Panc1 (cell line): Measurements from ENCODE around the gene CCNI. TPM values are rescaled to one million over a fixed set of nuclear protein-coding genes. Genes with fewer than 3 reads are reported as not detected.

Source experiments
- ATAC-seq: fragments of 200-7000 bp; cut with Tn5 transposase; 2 replicates; pipeline ENCODE4 v1.9.1; 2020; ENCODE audit warnings: mild to moderate bottlenecking, moderate library complexity
- BruUV-seq: library from RNA; stranded (reverse); fragments of 400-500 nt; replicated peaks from 2 replicates; lab custom pipeline; 2021; lab: Mats Ljungman, UMichigan
- CTCF ChIA-PET: fragments of 300-600 bp; sonication (Branson Sonifier 250); formaldehyde crosslinking; loops from one replicate; lab custom pipeline; 2022; ENCODE audit warnings: antibody characterized with exemption; lab: Charles Lee
- POLR2A ChIA-PET: fragments of 300-600 bp; sonication (Branson Sonifier 250); formaldehyde crosslinking; loops from one replicate; lab custom pipeline; 2022; ENCODE audit warnings: antibody characterized with exemption; lab: Charles Lee
- DNase-seq: peaks from one replicate; pipeline ENCODE4 v3.0.0-alpha.2; 2010; ENCODE audit warnings: low read depth, low spot score
- H3K27ac ChIP-seq: 2 replicates; pipeline ENCODE4 v1.5.1; 2011; ENCODE audit warnings: mild to moderate bottlenecking, low read length, inconsistent platforms
- H3K27me3 ChIP-seq: fragments of 200-500 bp; sonication (Bioruptor generic); 2 replicates; pipeline ENCODE4 v1.6.0; 2014; ENCODE audit warnings: low read length, inconsistent platforms; ENCODE audit not compliant: control insufficient read depth, insufficient read depth
- H3K36me3 ChIP-seq: fragments of 200-500 bp; sonication (Bioruptor generic); 2 replicates; pipeline ENCODE4 v1.5.1; 2014; ENCODE audit warnings: inconsistent platforms, mild to moderate bottlenecking, low read length, moderate library complexity; ENCODE audit not compliant: control insufficient read depth, insufficient read depth
- H3K4me1 ChIP-seq: 2 replicates; pipeline ENCODE4 v1.5.1; 2011; ENCODE audit warnings: inconsistent platforms, mild to moderate bottlenecking, low read length, moderate library complexity; ENCODE audit not compliant: control insufficient read depth, insufficient read depth
- H3K4me3 ChIP-seq, 2 experiments: 2 replicates each; pipeline ENCODE4 v1.5.1; 2011 to 2012; ENCODE audit warnings: low read depth in 2 of 2, low read length in 2 of 2, mild to moderate bottlenecking in 2 of 2, inconsistent platforms in 1 of 2, moderate library complexity in 1 of 2
- H3K9me3 ChIP-seq: fragments of 200-500 bp; sonication (Bioruptor generic); 2 replicates; pipeline ENCODE4 v1.5.1; 2014; ENCODE audit warnings: low read depth, mild to moderate bottlenecking, inconsistent platforms, low read length, moderate library complexity; ENCODE audit not compliant: control insufficient read depth, insufficient read depth
- POLR2AphosphoS5 ChIP-seq: IDR thresholded peaks from 2 replicates; pipeline ENCODE4 v1.6.1; 2012; ENCODE audit warnings: mild to moderate bottlenecking, low read depth, low read length, moderate library complexity
- REST ChIP-seq, 2 experiments: IDR thresholded peaks; 2 replicates each; pipeline ENCODE4 v1.6.1; 2011 to 2012; ENCODE audit warnings: low read depth in 2 of 2, control low read depth in 1 of 2, low read length in 1 of 2, mild to moderate bottlenecking in 1 of 2, moderate library complexity in 1 of 2; ENCODE audit not compliant: insufficient read depth in 1 of 2
- SIN3A ChIP-seq: IDR thresholded peaks from 2 replicates; pipeline ENCODE4 v1.6.1; 2012; ENCODE audit warnings: low read depth, mild to moderate bottlenecking, low read length, moderate library complexity, borderline replicate concordance; ENCODE audit not compliant: insufficient read depth
- TCF7L2 ChIP-seq: IDR thresholded peaks from 2 replicates; pipeline ENCODE4 v1.6.1; 2011; ENCODE audit warnings: mild to moderate bottlenecking, low read depth, low read length, inconsistent platforms
- in situ Hi-C: cut with HindIII; loops from 2 replicates; pipeline ENCODE4 v1.10.0; 2016; ENCODE audit warnings: low sequenced_read_pairs, low pct_unique_long_range_greater_than_20kb
- intact Hi-C: fragments of 100-400 bp; cut with micrococcal nuclease; formaldehyde crosslinking; loops from one replicate; pipeline ENCODE4 v1.10.0; 2022; ENCODE audit not compliant: unreplicated experiment
- total RNA-seq: library from RNA; stranded (reverse); gene quantifications from one replicate; pipeline ENCODE4 v1.2.1, GENCODE V29; 2021; ENCODE audit not compliant: unreplicated experiment
- TF ChIP-seq, protein P1 (sequence below): fragments of 450-650 bp; IDR thresholded peaks from 2 replicates; pipeline ENCODE4 v1.5.1; 2017; ENCODE audit warnings: mild to moderate bottlenecking

Gene CCNI
- total RNA-seq, 1 experiment from 2014 or later = 125 TPM

GRCh38 chr4:77079281-77079680 lies 3.5 kb upstream of the CCNI start:
- Histone ChIP-seq H3K4me1 (peaks cover 5% of the 10 kb centered on the region), H3K27ac (no peak overlapping the region), H3K4me3 (no peak overlapping the region), H3K36me3 (peaks cover 6% of the 10 kb centered on the region; the same call in 1 of the 2 replicates), H3K27me3 (no peaks in the 10 kb centered on the region), H3K9me3 (no peaks in the 10 kb centered on the region)
- ATAC-seq (no peak), DNase-seq (no peak)
- BruUV-seq = no TSS peak
- in situ Hi-C loops (no loop called here), intact Hi-C loops (loop anchor here (5.0 kb wide), 1 partner anchor 78 kb away; the partner anchor contains the start of gene CCNG2)
- ChIA-PET CTCF (no interaction called here), POLR2A (no interaction called here)
- TF ChIP-seq REST (IDR thresholded peaks at IDR 0.05; ENCODE audit: insufficient read depth in 1 of 2, low read depth in 2 of 2, low read length in 1 of 2) (no peak), POLR2AphosphoS5 (no peak), TCF7L2 (no peak), SIN3A (no peak)
- TF ChIP-seq, protein P1, sequence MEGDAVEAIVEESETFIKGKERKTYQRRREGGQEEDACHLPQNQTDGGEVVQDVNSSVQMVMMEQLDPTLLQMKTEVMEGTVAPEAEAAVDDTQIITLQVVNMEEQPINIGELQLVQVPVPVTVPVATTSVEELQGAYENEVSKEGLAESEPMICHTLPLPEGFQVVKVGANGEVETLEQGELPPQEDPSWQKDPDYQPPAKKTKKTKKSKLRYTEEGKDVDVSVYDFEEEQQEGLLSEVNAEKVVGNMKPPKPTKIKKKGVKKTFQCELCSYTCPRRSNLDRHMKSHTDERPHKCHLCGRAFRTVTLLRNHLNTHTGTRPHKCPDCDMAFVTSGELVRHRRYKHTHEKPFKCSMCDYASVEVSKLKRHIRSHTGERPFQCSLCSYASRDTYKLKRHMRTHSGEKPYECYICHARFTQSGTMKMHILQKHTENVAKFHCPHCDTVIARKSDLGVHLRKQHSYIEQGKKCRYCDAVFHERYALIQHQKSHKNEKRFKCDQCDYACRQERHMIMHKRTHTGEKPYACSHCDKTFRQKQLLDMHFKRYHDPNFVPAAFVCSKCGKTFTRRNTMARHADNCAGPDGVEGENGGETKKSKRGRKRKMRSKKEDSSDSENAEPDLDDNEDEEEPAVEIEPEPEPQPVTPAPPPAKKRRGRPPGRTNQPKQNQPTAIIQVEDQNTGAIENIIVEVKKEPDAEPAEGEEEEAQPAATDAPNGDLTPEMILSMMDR = no peak

GRCh38 chr4:77078401-77078800 lies 2.6 kb upstream of the CCNI start:
- intact Hi-C loops (loop anchor here (5.0 kb wide), 1 partner anchor 79 kb away; the partner anchor contains the start of gene CCNG2), in situ Hi-C loops (no loop called here)
- DNase-seq (no peak), ATAC-seq (no peak)
- Histone ChIP-seq H3K36me3 (peaks cover 6% of the 10 kb centered on the region; the same call in 1 of the 2 replicates), H3K27me3 (no peaks in the 10 kb centered on the region), H3K27ac (no peak overlapping the region), H3K4me3 (no peak overlapping the region), H3K9me3 (no peaks in the 10 kb centered on the region), H3K4me1 (peaks cover 9% of the 10 kb centered on the region)
- TF ChIP-seq, protein P1 = no peak
- no peak for TF ChIP-seq SIN3A
- no peak for TF ChIP-seq REST (IDR thresholded peaks at IDR 0.05; ENCODE audit: insufficient read depth in 1 of 2, low read depth in 2 of 2, low read length in 1 of 2)
- TF ChIP-seq POLR2AphosphoS5 = no peak
- no peak for TF ChIP-seq TCF7L2
- ChIA-PET CTCF (no interaction called here), POLR2A (no interaction called here)
- BruUV-seq = no TSS peak
